ENCODE data around the gene XXYLT1.

DNA sequence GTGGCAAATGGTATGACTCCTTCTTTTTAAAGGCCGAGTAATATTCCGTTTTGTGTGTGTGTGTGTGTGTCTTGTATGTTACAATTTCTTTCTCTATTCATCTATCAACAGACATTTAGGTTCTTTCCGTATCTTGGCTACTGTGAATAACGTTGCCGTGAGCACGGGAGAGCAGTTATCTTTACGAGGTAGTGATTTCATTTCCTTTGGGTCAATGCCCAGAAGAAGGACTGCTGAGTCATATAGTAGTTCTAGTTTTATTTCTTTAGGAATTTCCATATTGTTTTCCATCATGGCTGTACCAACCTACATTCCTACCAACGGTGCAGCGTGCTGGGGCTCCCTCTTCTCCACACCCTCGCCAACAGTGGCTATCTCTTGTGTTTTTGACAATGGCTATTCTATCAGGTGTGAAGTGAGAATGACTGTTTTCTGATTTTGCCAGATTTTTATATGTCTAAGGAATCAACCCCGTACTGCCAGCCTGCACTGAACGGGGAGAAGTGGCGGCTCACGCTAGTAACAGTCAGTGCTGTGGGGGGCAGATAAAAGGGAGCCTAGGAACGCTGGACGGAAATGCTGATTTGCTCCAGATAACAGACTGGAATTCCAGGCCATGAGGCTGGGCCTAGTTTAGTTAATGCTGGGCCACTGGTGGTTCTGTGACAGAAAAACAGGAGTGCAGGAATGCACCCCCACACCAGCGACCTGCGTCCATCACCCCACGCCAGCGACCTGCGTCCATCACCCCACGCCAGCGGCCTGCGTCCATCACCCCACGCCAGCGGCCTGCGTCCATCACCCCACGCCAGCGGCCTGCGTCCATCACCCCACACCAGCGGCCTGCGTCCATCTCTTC is 168.1 kb downstream of the XXYLT1 start:
- TF ChIP-seq, protein P1, sequence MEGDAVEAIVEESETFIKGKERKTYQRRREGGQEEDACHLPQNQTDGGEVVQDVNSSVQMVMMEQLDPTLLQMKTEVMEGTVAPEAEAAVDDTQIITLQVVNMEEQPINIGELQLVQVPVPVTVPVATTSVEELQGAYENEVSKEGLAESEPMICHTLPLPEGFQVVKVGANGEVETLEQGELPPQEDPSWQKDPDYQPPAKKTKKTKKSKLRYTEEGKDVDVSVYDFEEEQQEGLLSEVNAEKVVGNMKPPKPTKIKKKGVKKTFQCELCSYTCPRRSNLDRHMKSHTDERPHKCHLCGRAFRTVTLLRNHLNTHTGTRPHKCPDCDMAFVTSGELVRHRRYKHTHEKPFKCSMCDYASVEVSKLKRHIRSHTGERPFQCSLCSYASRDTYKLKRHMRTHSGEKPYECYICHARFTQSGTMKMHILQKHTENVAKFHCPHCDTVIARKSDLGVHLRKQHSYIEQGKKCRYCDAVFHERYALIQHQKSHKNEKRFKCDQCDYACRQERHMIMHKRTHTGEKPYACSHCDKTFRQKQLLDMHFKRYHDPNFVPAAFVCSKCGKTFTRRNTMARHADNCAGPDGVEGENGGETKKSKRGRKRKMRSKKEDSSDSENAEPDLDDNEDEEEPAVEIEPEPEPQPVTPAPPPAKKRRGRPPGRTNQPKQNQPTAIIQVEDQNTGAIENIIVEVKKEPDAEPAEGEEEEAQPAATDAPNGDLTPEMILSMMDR (conservative IDR thresholded peaks at IDR 0.05; ENCODE audit: low read depth, low read length), result no peak
- TF ChIP-seq EZH2 (IDR thresholded peaks at IDR 0.05; ENCODE audit: borderline replicate concordance, low read depth, low read length, poor library complexity, severe bottlenecking), result no peak
